ENCODE measurements around the gene TUBAL3. TPM values are rescaled to one million over a fixed set of nuclear protein-coding genes. Genes with fewer than 3 reads are reported as not detected.
"Not testable (repeated sequence)": the region's sequence is repeated elsewhere in the genome, so short reads cannot be mapped to it uniquely, and the experiment has no call there.

TUBAL3 gene
- total RNA-seq, 1 experiment from 2014 or later: not detected

DNA sequence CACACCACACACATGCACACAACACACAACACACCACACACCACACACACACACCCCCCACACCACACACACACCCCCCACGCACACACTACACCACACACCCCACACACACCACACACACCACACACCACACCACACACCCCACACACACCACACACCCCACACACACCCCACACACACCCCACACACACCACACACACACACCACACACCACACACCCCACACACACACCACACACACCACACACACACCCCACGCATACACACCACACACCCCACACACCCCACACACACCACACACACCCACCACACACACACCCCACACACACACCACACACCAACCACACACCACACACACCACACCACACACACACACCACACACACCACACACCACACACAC lies 23.4 kb downstream of the TUBAL3 start:
- Histone ChIP-seq H2BK12ac (ENCODE audit: insufficient read length, low read depth, low read length) (no peak overlapping the region), H3K9me3 (ENCODE audit: control insufficient read depth, low read depth, low read length) (no peaks in the 10 kb centered on the region), H3K79me2 (ENCODE audit: insufficient read depth, low read length) (no peaks in the 10 kb centered on the region), H2BK5ac (ENCODE audit: insufficient read length, low read length) (no peak overlapping the region), H3K4me2 (ENCODE audit: insufficient read depth, insufficient read length, low read length) (no peak overlapping the region), H3K14ac (ENCODE audit: insufficient read depth, low read length) (no peak overlapping the region), H3K27me3 (ENCODE audit: insufficient read depth, low read length) (no peaks in the 10 kb centered on the region), H4K91ac (ENCODE audit: insufficient read length, low read depth, low read length) (no peak overlapping the region), H4K8ac (replicated peaks; ENCODE audit: insufficient read length, low read depth, low read length) (no peak overlapping the region), H3K27ac (ENCODE audit: insufficient read length, low read depth, low read length) (no peak overlapping the region), H2BK20ac (ENCODE audit: low read depth, low read length, poor library complexity, severe bottlenecking) (no peak overlapping the region), H2AK5ac (ENCODE audit: insufficient read length, low read length) (no peak overlapping the region), H3K18ac (ENCODE audit: insufficient read length, low read depth, low read length) (no peak overlapping the region), H3K23ac (ENCODE audit: insufficient read length, low read depth, low read length) (no peak overlapping the region), H2BK120ac (ENCODE audit: low read depth, low read length, poor library complexity, severe bottlenecking) (no peak overlapping the region), H4K5ac (ENCODE audit: insufficient read length, low read depth, low read length) (no peak overlapping the region), H3K9ac (ENCODE audit: extremely low read depth, insufficient read length, low read length) (no peak overlapping the region), H2AFZ (ENCODE audit: low read length) (no peak overlapping the region), H4K20me1 (ENCODE audit: control insufficient read depth, insufficient read depth, insufficient read length) (no peaks in the 10 kb centered on the region), H3K4me1 (ENCODE audit: insufficient read depth, low read length) (no peaks in the 10 kb centered on the region; the same call in 1 of the 2 replicates), H3K23me2 (ENCODE audit: insufficient read length, low read depth, low read length, poor library complexity, severe bottlenecking) (no peaks in the 10 kb centered on the region), H3T11ph (ENCODE audit: low read length) (no peak overlapping the region), H3K79me1 (ENCODE audit: insufficient read depth, low read depth, low read length, poor library complexity, severe bottlenecking) (no peaks in the 10 kb centered on the region), H3K56ac (ENCODE audit: insufficient read length, low read depth, low read length) (no peak overlapping the region), H2BK15ac (ENCODE audit: low read depth, low read length) (no peak overlapping the region), H3K4ac (ENCODE audit: low read depth, low read length) (no peak overlapping the region)
- Mint-ChIP-seq H3K4me3 (no peak overlapping the region), H3K27me3 (ENCODE audit: low read depth) (no peaks in the 10 kb centered on the region), H3K9me3 (peaks cover 12 to 19% of the 10 kb centered on the region in 2 experiments; a peak in 4 of 5 replicates), H3K36me3 (ENCODE audit: insufficient read depth in 1 of 3, low read depth in 3 of 3) (peaks cover 0 to 2% (median 2%) of the 10 kb centered on the region in 3 experiments; a peak in 4 of 7 replicates), H3K4me1 (peaks cover 4 to 6% of the 10 kb centered on the region in 2 experiments; a peak in 3 of 4 replicates), H3K27ac (no peak overlapping the region)
- no peak for DNase-seq
- TF ChIP-seq, protein P1, sequence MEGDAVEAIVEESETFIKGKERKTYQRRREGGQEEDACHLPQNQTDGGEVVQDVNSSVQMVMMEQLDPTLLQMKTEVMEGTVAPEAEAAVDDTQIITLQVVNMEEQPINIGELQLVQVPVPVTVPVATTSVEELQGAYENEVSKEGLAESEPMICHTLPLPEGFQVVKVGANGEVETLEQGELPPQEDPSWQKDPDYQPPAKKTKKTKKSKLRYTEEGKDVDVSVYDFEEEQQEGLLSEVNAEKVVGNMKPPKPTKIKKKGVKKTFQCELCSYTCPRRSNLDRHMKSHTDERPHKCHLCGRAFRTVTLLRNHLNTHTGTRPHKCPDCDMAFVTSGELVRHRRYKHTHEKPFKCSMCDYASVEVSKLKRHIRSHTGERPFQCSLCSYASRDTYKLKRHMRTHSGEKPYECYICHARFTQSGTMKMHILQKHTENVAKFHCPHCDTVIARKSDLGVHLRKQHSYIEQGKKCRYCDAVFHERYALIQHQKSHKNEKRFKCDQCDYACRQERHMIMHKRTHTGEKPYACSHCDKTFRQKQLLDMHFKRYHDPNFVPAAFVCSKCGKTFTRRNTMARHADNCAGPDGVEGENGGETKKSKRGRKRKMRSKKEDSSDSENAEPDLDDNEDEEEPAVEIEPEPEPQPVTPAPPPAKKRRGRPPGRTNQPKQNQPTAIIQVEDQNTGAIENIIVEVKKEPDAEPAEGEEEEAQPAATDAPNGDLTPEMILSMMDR (conservative IDR thresholded peaks at IDR 0.05): no peak
- WGBS (ENCODE audit: extremely low coverage, insufficient read length, low lambda C conversion rate): no CpG with 5 or more reads among the region's 2 CpGs

DNA sequence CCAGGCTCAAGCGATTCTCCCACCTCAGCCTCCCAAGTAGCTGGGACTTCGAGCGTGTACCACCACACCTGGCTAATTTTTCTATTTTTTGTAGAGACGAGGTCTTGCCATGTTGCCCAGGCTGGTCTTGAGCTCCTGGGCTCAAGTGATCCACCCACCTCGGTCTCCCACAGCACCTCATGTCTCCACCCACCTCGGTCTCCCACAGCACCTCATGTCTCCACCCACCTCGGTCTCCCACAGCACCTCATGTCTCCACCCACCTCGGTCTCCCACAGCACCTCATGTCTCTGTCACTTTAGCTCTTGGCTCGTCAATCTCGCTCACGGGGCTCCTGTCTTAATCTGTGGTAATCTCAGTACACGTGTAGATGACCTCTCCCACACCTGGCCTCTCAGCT lies 24.2 kb downstream of the TUBAL3 start:
- H2BK15ac ChIP-seq (ENCODE audit: low read depth, low read length); H3K27me3 ChIP-seq (ENCODE audit: insufficient read depth, low read length); H3K79me2 ChIP-seq (ENCODE audit: insufficient read depth, low read length); H3K4me1 ChIP-seq (ENCODE audit: insufficient read depth, low read length); H2BK5ac ChIP-seq (ENCODE audit: insufficient read length, low read length); H3T11ph ChIP-seq (ENCODE audit: low read length); H3K4me3 Mint-ChIP-seq; H4K8ac ChIP-seq (replicated peaks; ENCODE audit: insufficient read length, low read depth, low read length); H2BK12ac ChIP-seq (ENCODE audit: insufficient read length, low read depth, low read length); H3K79me1 ChIP-seq (ENCODE audit: insufficient read depth, low read depth, low read length, poor library complexity, severe bottlenecking); H3K9ac ChIP-seq (ENCODE audit: extremely low read depth, insufficient read length, low read length); H3K14ac ChIP-seq (ENCODE audit: insufficient read depth, low read length); H2BK20ac ChIP-seq (ENCODE audit: low read depth, low read length, poor library complexity, severe bottlenecking); H3K27me3 Mint-ChIP-seq (ENCODE audit: low read depth); H3K27ac Mint-ChIP-seq; H3K4ac ChIP-seq (ENCODE audit: low read depth, low read length); H3K23me2 ChIP-seq (ENCODE audit: insufficient read length, low read depth, low read length, poor library complexity, severe bottlenecking); H3K9me3 ChIP-seq (ENCODE audit: control insufficient read depth, low read depth, low read length); H3K36me3 Mint-ChIP-seq (ENCODE audit: insufficient read depth in 1 of 3, low read depth in 3 of 3); H2AFZ ChIP-seq (ENCODE audit: low read length); H3K27ac ChIP-seq (ENCODE audit: insufficient read length, low read depth, low read length); H4K5ac ChIP-seq (ENCODE audit: insufficient read length, low read depth, low read length); DNase-seq; H2BK120ac ChIP-seq (ENCODE audit: low read depth, low read length, poor library complexity, severe bottlenecking); H2AK5ac ChIP-seq (ENCODE audit: insufficient read length, low read length); H3K23ac ChIP-seq (ENCODE audit: insufficient read length, low read depth, low read length); H4K91ac ChIP-seq (ENCODE audit: insufficient read length, low read depth, low read length); H3K56ac ChIP-seq (ENCODE audit: insufficient read length, low read depth, low read length); H3K4me2 ChIP-seq (ENCODE audit: insufficient read depth, insufficient read length, low read length); H4K20me1 ChIP-seq (ENCODE audit: control insufficient read depth, insufficient read depth, insufficient read length); H3K18ac ChIP-seq (ENCODE audit: insufficient read length, low read depth, low read length); H3K4me1 Mint-ChIP-seq: not testable (repeated sequence)
- peaks cover 13 to 16% of the 10 kb centered on the region in 2 experiments for H3K9me3 Mint-ChIP-seq
- WGBS (ENCODE audit: extremely low coverage, insufficient read length, low lambda C conversion rate): no CpG with 5 or more reads among the region's 12 CpGs
